HG03025 (cell line): Measurements from ENCODE around the gene MAP2K2.

Experiments used
- ATAC-seq: cut with Tn5 transposase; IDR thresholded peaks from one replicate; pipeline ENCODE4 v1.9.1; 2021; ENCODE audit warnings: mild to moderate bottlenecking, moderate library complexity; ENCODE audit not compliant: unreplicated experiment, low FRiP score

The MAP2K2 gene

DNA sequence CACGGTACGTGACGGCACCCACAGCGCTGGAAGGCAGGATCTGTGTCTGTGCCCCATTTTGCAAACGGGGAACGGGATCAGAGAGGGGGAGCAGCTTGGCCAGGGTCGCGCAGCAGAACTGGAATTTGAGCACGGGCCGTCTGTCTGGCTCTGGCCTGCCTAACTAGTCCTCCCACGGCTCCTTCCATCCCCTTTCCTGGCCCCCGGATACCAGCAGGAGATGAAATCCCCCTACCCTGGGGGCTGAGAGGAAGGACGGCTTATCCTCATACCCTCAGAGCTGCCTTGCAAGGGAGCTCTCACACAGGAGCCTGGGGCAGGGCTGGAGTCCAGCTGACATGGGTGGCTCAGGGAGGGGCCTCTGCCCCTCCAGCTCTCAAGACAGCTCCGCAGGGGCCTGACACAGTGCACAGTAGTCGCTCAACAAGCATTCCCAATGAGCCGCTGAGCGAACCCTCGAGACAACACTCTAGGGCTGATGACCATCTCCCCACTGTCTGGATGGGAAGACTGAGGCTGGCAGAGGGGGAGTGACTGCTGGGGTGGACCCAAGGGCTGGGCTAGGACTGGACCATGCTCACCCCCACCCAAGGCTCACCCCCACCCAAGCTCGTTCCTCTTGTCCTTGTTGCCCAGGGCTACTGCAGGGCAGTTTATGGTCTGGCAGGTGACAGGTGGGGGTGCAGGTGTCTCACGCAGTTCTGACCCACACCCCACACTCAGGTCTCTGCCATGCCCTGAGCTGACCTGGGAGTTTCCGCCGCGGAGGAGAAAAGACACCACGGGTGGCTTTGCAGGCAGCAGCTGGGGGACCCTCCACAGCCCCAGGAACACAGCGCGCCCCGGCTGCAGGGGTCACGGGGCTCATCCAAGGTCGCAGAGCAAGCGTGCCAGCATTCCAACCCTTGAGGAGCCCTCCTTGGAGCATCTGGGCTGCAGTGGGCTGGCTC is 61.2 kb downstream of the MAP2K2 start:
- no peak for ATAC-seq

GRCh38 chr19:4061683-4062418 is 62.1 kb downstream of the MAP2K2 start:
- no peak for ATAC-seq

GRCh38 chr19:4061178-4061682 is 62.7 kb downstream of the MAP2K2 start:
- no peak for ATAC-seq

GRCh38 chr19:4060621-4061177 is 63.2 kb downstream of the MAP2K2 start:
- ATAC-seq, result no peak

DNA sequence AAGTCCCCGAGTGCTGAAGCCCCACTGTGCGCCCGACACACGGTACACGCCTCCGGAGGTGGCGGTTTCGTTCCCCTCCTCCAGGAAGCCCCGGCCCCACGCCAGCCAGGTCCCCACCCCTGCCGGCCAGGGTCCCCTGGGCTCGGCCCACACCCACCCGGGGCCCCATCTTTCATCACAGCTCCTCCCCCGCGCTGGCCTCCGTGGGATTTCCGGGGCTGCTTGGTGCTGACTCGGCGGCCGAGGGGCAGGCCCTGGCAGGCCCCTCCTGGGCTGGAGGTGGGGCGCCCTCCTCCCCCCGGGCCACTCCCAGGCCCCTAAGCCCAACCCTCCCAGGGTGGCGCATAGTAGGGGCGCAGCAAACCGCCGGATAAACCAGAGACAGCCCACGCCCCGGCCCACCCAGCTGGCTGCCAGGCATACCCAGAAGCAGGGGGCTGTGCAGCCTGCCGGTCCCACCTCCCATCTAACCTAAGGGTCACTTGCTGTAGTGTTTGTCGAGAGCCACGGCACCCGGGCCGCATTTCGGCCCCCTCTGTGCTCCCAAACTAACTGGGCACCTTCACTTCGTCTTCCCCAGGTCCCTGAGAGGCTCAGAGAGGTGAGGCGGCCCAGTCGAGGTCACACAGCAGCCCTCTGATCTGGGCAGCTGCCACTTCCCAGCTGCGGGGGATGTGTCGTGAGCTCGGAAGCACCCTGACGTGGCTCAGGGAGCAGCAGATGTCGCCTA is 63.9 kb downstream of the MAP2K2 start:
- no peak for ATAC-seq

DNA sequence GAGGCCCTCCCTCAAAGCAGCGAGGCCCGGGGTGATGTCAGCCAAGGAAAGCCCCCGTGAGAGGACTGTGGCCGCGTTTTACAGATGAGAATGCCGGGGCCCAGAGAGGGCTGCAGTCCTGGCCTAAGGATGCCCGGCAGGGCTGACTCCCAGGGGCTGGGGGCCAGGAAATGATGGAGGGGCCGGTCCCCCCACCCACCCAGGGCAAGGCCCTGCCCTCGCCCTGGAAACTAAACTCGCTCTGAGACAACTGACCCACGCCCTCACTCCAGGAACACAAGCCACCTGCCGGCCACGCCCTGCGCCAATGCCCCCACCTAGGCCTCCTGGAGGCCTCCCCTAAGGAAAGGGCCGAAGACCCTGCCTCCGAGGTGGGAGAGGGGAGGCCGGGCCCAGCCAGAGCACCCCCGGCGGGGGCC is 64.5 kb downstream of the MAP2K2 start:
- ATAC-seq, result no peak

- no peak for ATAC-seq
Observed at GRCh38 chr19:4058693-4059452, 65.0 kb downstream of the MAP2K2 start.

DNA sequence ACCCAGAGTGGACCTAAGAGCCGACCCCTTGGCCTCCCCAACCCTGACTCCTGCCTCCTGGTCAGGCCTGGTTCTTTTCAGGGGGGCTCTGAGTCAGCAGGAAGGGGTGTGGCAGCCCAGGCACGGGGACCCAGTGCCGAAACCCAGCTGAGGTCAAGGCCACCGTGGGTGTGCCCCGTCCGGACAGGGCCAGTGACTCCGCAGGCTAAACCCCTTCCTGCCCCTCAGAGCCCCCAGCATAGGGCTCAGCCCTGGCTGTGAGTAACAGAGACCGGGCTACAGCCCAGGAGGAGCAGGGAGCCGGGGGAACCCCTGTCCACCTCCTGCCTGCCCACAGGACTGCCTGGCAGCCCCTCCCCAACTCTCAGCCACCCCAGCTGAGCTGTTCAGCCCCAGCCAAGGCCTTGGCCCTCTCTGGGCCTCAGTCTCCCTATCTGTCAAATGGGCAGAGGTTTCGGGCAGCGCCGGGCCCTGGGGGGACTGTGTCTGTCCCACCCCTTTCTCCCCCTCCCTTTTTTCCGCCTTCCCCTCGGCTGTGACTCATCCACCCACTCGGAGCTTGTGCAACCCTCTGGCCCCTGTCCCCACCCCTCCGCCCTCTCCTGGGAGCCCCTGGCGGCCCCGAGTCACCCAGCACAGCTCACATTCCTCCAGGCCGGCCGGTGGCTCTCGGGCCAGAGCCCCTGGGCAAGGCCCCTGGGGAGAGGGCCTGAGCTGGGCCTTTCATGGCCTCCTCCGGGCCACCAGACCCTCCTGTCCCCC is 65.8 kb downstream of the MAP2K2 start:
- no peak for ATAC-seq

DNA sequence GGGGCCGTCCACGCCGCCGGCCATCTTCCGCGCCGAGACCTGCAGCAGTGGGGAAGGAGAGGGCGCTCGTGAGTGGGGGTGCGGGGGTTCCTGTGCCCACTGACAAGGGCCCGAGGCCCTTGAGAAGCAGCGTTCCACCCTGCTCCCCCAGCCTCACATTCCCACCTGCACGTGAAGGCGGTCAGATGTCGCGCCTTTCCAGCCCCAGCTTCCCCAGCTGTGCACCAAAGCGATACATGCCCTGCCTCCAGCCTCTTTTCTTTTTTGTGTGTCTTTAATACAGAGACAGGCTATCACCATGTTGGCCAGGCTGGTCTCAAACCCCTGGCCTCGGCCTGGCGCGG is 68.7 kb downstream of the MAP2K2 start:
- ATAC-seq, result no peak

GRCh38 chr19:4054441-4055208 is 69.3 kb downstream of the MAP2K2 start:
- no peak for ATAC-seq

- ATAC-seq, result no peak
Observed at GRCh38 chr19:4053423-4054324, 70.2 kb downstream of the MAP2K2 start.

DNA sequence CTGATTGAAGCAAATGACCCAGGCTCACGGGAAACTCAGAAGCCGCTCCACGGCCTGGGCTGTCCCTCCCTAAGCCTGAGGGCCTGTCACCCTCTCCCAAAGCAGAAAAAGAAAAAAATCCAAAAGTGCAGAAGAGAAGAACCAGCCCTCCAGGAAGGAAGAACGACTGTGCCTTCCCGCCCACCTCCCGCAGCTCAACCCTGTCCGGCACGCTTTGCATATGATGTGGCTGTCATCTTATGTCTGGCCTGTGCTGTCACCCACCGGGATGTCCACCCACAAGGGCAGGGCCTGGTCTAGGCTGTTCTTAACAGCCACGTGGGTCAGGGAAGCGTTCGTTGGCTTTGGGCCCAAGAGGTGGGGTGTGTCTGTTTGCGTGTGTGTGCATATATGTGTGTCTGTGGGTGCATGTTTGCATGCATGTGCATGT is 70.9 kb downstream of the MAP2K2 start:
- no peak for ATAC-seq

- no peak for ATAC-seq
Observed at GRCh38 chr19:4052114-4052992, 71.6 kb downstream of the MAP2K2 start.

GRCh38 chr19:4051175-4052101 is 72.5 kb downstream of the MAP2K2 start:
- no peak for ATAC-seq

DNA sequence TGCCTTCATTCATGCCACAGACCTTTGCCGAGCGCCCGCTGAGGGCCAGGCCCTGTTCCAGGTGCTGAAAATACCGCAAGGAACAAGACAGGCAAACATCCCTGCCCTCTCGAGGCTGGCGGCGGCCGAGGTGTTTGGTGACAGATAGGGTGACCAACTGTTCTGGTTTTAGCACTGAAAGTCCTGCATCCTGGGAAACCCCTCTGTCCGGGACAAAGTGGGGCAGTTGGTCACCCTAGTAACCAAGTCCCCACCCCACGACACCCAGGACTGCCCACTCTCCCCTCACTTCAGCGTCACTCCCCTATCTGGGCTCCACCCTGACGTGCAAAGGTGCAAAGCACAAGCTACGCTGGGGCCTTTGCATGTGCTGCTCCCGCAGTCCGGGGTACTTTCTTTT is 74.5 kb downstream of the MAP2K2 start:
- ATAC-seq, result no peak
